SK-N-SH (cell line): Measurements from ENCODE around the gene GRM5. TPM values are rescaled to one million over a fixed set of nuclear protein-coding genes. Genes with fewer than 3 reads are reported as not detected.

Source experiments
- CTCF ChIA-PET: fragments of 300-600, 350-600 bp; formaldehyde crosslinking; extraction: SDS; loops from one replicate; lab custom pipeline; 2021; lab: Yijun Ruan, JAX
- POLR2A ChIA-PET: fragments of 350-600 bp; sonication (Branson Sonifier 250); formaldehyde crosslinking; extraction: SDS; loops from one replicate; lab custom pipeline; 2020; ENCODE audit warnings: antibody characterized with exemption, inconsistent platforms; lab: Yijun Ruan, JAX
- DNase-seq: peaks from one replicate; pipeline ENCODE4 v3.0.0; 2012
- H2AFZ ChIP-seq: fragments of 200-600 bp; sonication (generic); 2 replicates; pipeline ENCODE4 v1.8.1; 2016; ENCODE audit warnings: antibody characterized with exemption, mild to moderate bottlenecking, low read depth
- H3F3A ChIP-seq: fragments of 200-600 bp; sonication (generic); replicated peaks from 2 replicates; pipeline ENCODE3; 2016; ENCODE audit warnings: antibody characterized with exemption, mild to moderate bottlenecking; ENCODE audit not compliant: insufficient read depth
- H3K27ac ChIP-seq, 2 experiments: fragments of 200-500 bp in 1 of 2; fragments of 200-600 bp in 1 of 2; sonication (Bioruptor generic) in 1 of 2; sonication (generic), shearing (Covaris generic) in 1 of 2; 2 replicates each; pipeline versions ENCODE4 v1.5.1 to v1.6.1; 2014 to 2016; ENCODE audit warnings: low read depth in 2 of 2, inconsistent platforms in 1 of 2, low read length in 1 of 2, mild to moderate bottlenecking in 1 of 2, mixed read lengths in 1 of 2
- H3K27me3 ChIP-seq: fragments of 200-600 bp; sonication (generic), shearing (Covaris generic); 2 replicates; pipeline ENCODE4 v1.6.1; 2016; ENCODE audit warnings: mixed run types; ENCODE audit not compliant: insufficient read depth
- H3K36me3 ChIP-seq, 2 experiments: fragments of 200-500 bp in 1 of 2; fragments of 200-600 bp in 1 of 2; sonication (Bioruptor generic) in 1 of 2; sonication (generic) in 1 of 2; replicated peaks in 1 of 2; 2 replicates each; pipeline versions ENCODE3 to v1.5.1; 2014 to 2016; ENCODE audit warnings: low read length in 1 of 2, mild to moderate bottlenecking in 1 of 2; ENCODE audit not compliant: insufficient read depth in 2 of 2, control insufficient read depth in 1 of 2
- H3K4me1 ChIP-seq, 2 experiments: fragments of 200-500 bp in 1 of 2; fragments of 200-600 bp in 1 of 2; sonication (Bioruptor generic) in 1 of 2; sonication (generic), shearing (Covaris generic) in 1 of 2; 2 replicates each; pipeline versions ENCODE4 v1.5.1 to v1.6.1; 2014 to 2016; ENCODE audit warnings: low read depth in 1 of 2, low read length in 1 of 2, mixed run types in 1 of 2; ENCODE audit not compliant: insufficient read depth in 2 of 2, control insufficient read depth in 1 of 2
- H3K4me2 ChIP-seq: fragments of 200-600 bp; sonication (generic), shearing (Covaris generic); 2 replicates; pipeline ENCODE4 v1.6.1; 2017; ENCODE audit warnings: mixed run types
- H3K4me3 ChIP-seq, 2 experiments: fragments of 200-500 bp in 1 of 2; fragments of 200-600 bp in 1 of 2; sonication (Bioruptor generic) in 1 of 2; sonication (generic), shearing (Covaris generic) in 1 of 2; 2 replicates each; pipeline versions ENCODE4 v1.5.1 to v1.8.1; 2014 to 2016; ENCODE audit warnings: low read depth in 2 of 2, inconsistent platforms in 1 of 2, low read length in 1 of 2, mild to moderate bottlenecking in 1 of 2, mixed read lengths in 1 of 2, moderate library complexity in 1 of 2
- H3K79me2 ChIP-seq: fragments of 200-600 bp; sonication (generic); 2 replicates; pipeline ENCODE4 v1.8.1; 2017; ENCODE audit warnings: mild to moderate bottlenecking; ENCODE audit not compliant: insufficient read depth
- H3K9ac ChIP-seq: fragments of 200-600 bp; sonication (generic); 2 replicates; pipeline ENCODE4 v1.6.1; 2017; ENCODE audit warnings: mixed run types
- H3K9me2 ChIP-seq: fragments of 200-600 bp; sonication (generic); 2 replicates; pipeline ENCODE4 v1.6.1; 2017; ENCODE audit warnings: mixed run types
- H3K9me3 ChIP-seq: fragments of 200-600 bp; sonication (generic); 2 replicates; pipeline ENCODE4 v1.6.1; 2017; ENCODE audit warnings: mixed run types, mild to moderate bottlenecking, moderate library complexity
- H4K20me1 ChIP-seq: fragments of 200-600 bp; sonication (generic); 2 replicates; pipeline ENCODE4 v1.6.1; 2017; ENCODE audit warnings: mild to moderate bottlenecking, mixed run types; ENCODE audit not compliant: insufficient read depth
- ELF1 ChIP-seq: IDR thresholded peaks from 2 replicates; pipeline ENCODE4 v1.4.0; 2012
- EP300 ChIP-seq, 2 experiments: IDR thresholded peaks; 2 replicates each; pipeline versions ENCODE4 v1.4.0 to v1.6.1; 2012; ENCODE audit warnings: borderline replicate concordance in 1 of 2, low read depth in 1 of 2, low read length in 1 of 2
- FOSL2 ChIP-seq: IDR thresholded peaks from 2 replicates; pipeline ENCODE4 v1.4.0; 2012; ENCODE audit warnings: low read depth, mild to moderate bottlenecking, moderate library complexity, borderline replicate concordance
- FOXJ3 ChIP-seq: sonication (generic); formaldehyde crosslinking; IDR thresholded peaks from 2 replicates; pipeline ENCODE4 v1.5.1; 2020; ENCODE audit warnings: mild to moderate bottlenecking, missing genetic modification reagents
- FOXM1 ChIP-seq: IDR thresholded peaks from 2 replicates; pipeline ENCODE4 v1.4.0; 2012; ENCODE audit warnings: low read depth, mild to moderate bottlenecking
- MEF2A ChIP-seq: IDR thresholded peaks from 2 replicates; pipeline ENCODE4 v1.4.0; 2012; ENCODE audit warnings: low read depth, borderline replicate concordance
- MXI1 ChIP-seq: IDR thresholded peaks from 2 replicates; pipeline ENCODE4 v1.6.1; 2012; ENCODE audit warnings: mild to moderate bottlenecking, low read depth, low read length, improper control_type of control experiment
- NFIC ChIP-seq: IDR thresholded peaks from 2 replicates; pipeline ENCODE4 v1.4.0; 2012; ENCODE audit warnings: borderline replicate concordance
- NRF1 ChIP-seq: IDR thresholded peaks from 2 replicates; pipeline ENCODE4 v1.6.1; 2012; ENCODE audit warnings: low read depth, mild to moderate bottlenecking, low read length
- POLR2AphosphoS5 ChIP-seq: IDR thresholded peaks from 2 replicates; pipeline ENCODE4 v1.6.1; 2012; ENCODE audit warnings: low read depth, low read length
- RAD21 ChIP-seq: IDR thresholded peaks from 2 replicates; pipeline ENCODE4 v1.6.1; 2012; ENCODE audit warnings: mild to moderate bottlenecking, low read length
- RCOR1 ChIP-seq: fragments of 150-350 bp; IDR thresholded peaks from 2 replicates; pipeline ENCODE4 v1.6.1; 2017; ENCODE audit warnings: antibody characterized with exemption, low read length
- RXRA ChIP-seq: IDR thresholded peaks from 2 replicates; pipeline ENCODE4 v1.4.0; 2012; ENCODE audit warnings: low read depth, mild to moderate bottlenecking, borderline replicate concordance
- SIN3A ChIP-seq: IDR thresholded peaks from 2 replicates; pipeline ENCODE4 v1.6.1; 2012; ENCODE audit warnings: low read depth, mild to moderate bottlenecking, low read length, moderate library complexity, borderline replicate concordance
- TAF1 ChIP-seq: IDR thresholded peaks from 2 replicates; pipeline ENCODE4 v1.6.1; 2012; ENCODE audit warnings: low read depth, mild to moderate bottlenecking, low read length, moderate library complexity, borderline replicate concordance
- whole genome bisulfite sequencing: methylation state at CpG from one replicate; pipeline ENCODE4 v1.1.6; 2017; ENCODE audit warnings: low lambda C conversion rate; 5-methylcytosine and 5-hydroxymethylcytosine counted together
- polyA plus RNA-seq, 3 experiments: library from polyadenylated mRNA; depleted of rRNA; stranded (reverse); fragments of >200 nt; gene quantifications; 2 replicates each; pipeline ENCODE4 v1.2.3, GENCODE V29; 2012
- TF ChIP-seq, protein P1 (sequence below): fragments of 150-350 bp; IDR thresholded peaks from 2 replicates; pipeline ENCODE4 v1.6.1; 2017; ENCODE audit warnings: antibody characterized with exemption, low read length, low read depth, borderline replicate concordance
- TF ChIP-seq, protein P2 (sequence below): IDR thresholded peaks from 2 replicates; pipeline ENCODE4 v1.4.0; 2012; ENCODE audit warnings: low read depth, borderline replicate concordance
- TF ChIP-seq, protein P3 (sequence below): fragments of 200-600 bp; sonication (generic); IDR thresholded peaks from 2 replicates; pipeline ENCODE4 v1.6.1; 2017; ENCODE audit warnings: antibody characterized with exemption, mild to moderate bottlenecking, moderate library complexity

The GRM5 gene
- polyA plus RNA-seq, 1 of the 3 experiments (the other 2 are of a cell fraction) = not detected

DNA sequence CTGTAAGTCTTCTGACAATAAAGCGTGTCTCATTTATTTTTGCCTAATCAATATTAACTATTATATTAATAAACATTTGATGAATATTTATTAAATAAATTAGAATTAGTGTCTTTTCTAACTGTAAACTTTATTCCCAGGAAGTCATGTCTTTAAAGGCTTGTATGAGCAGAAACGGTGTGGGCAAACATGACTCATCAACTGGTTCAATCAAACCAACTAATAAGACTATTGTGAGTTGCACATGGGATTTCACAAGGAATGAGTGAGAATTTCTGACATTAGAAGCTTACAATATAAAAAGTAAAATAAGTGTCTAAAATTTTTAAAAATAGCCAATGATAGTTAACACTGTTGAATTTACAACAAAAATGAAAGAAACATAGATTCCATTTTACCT, 469.0 kb downstream of the GRM5 start:
- 26% methylated on average over 2 of the region's 2 CpGs for WGBS
- Histone ChIP-seq H4K20me1 (no peaks in the 10 kb centered on the region), H3K9ac (no peak overlapping the region), H3K4me2 (no peak overlapping the region), H3K79me2 (no peaks in the 10 kb centered on the region), H3K9me2 (no peaks in the 10 kb centered on the region), H3K9me3 (no peaks in the 10 kb centered on the region), H3K36me3 (no peaks in the 10 kb centered on the region), H3K4me3 (no peak overlapping the region), H2AFZ (no peak overlapping the region), H3K27ac (no peak overlapping the region), H3F3A (no peaks in the 10 kb centered on the region), H3K27me3 (no peaks in the 10 kb centered on the region), H3K4me1 (no peaks in the 10 kb centered on the region)
- ChIA-PET POLR2A (no interaction called here), CTCF (interaction anchor here (1.0 kb wide), 1 partner anchor 26 kb away, joined by 3 read pairs; no protein-coding TSS in a partner anchor)
- no peak for TF ChIP-seq SIN3A
- no peak for TF ChIP-seq FOXM1
- TF ChIP-seq FOSL2 = no peak
- TF ChIP-seq FOXJ3 = no peak
- no peak for TF ChIP-seq RCOR1
- TF ChIP-seq RXRA = no peak
- no peak for TF ChIP-seq NFIC
- no peak for TF ChIP-seq RAD21
- TF ChIP-seq MXI1 = no peak
- TF ChIP-seq, protein P1, sequence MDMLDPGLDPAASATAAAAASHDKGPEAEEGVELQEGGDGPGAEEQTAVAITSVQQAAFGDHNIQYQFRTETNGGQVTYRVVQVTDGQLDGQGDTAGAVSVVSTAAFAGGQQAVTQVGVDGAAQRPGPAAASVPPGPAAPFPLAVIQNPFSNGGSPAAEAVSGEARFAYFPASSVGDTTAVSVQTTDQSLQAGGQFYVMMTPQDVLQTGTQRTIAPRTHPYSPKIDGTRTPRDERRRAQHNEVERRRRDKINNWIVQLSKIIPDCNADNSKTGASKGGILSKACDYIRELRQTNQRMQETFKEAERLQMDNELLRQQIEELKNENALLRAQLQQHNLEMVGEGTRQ = no peak
- no peak for TF ChIP-seq TAF1
- TF ChIP-seq, protein P2, sequence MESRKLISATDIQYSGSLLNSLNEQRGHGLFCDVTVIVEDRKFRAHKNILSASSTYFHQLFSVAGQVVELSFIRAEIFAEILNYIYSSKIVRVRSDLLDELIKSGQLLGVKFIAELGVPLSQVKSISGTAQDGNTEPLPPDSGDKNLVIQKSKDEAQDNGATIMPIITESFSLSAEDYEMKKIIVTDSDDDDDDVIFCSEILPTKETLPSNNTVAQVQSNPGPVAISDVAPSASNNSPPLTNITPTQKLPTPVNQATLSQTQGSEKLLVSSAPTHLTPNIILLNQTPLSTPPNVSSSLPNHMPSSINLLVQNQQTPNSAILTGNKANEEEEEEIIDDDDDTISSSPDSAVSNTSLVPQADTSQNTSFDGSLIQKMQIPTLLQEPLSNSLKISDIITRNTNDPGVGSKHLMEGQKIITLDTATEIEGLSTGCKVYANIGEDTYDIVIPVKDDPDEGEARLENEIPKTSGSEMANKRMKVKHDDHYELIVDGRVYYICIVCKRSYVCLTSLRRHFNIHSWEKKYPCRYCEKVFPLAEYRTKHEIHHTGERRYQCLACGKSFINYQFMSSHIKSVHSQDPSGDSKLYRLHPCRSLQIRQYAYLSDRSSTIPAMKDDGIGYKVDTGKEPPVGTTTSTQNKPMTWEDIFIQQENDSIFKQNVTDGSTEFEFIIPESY = no peak
- DNase-seq = no peak

DNA sequence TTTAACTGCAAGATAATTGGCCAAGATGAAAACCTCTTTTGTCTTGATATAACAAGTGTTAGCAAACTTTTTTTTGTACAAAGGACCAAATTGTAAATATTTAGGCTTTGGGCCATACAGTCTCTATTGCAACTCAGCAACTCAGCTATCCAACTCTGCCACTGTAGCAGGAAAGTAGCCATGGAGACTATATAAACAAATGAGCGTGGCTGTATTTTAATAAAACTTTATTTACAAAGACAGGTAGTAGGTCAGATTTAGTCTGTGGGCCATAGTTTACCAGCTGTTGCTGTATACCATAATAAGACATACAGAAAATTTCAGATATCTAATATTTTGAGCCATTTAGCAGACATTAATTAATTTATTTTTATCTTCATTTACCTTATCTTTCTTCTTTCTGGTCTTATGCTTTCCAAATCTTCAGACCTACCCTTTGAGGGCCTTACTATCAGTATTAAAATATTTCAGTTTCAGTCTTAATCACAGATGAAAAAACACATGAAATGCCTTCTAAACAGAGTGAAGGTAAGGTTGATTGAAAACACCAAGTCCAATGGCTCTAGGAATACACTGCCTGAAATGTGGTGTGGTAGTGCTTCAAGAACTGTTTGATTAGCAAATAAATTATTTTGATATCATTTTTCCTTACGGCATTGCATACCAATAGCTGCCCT, 471.4 kb downstream of the GRM5 start:
- TF ChIP-seq RXRA (no peak), NRF1 (no peak), MXI1 (no peak), NFIC (no peak), POLR2AphosphoS5 (no peak), FOSL2 (no peak), MEF2A (no peak), ELF1 (no peak), EP300 (IDR thresholded peaks at IDR 0.05; ENCODE audit: borderline replicate concordance in 1 of 2, low read depth in 1 of 2, low read length in 1 of 2) (no peak)
- TF ChIP-seq, protein P2 = no peak
- TF ChIP-seq, protein P3, sequence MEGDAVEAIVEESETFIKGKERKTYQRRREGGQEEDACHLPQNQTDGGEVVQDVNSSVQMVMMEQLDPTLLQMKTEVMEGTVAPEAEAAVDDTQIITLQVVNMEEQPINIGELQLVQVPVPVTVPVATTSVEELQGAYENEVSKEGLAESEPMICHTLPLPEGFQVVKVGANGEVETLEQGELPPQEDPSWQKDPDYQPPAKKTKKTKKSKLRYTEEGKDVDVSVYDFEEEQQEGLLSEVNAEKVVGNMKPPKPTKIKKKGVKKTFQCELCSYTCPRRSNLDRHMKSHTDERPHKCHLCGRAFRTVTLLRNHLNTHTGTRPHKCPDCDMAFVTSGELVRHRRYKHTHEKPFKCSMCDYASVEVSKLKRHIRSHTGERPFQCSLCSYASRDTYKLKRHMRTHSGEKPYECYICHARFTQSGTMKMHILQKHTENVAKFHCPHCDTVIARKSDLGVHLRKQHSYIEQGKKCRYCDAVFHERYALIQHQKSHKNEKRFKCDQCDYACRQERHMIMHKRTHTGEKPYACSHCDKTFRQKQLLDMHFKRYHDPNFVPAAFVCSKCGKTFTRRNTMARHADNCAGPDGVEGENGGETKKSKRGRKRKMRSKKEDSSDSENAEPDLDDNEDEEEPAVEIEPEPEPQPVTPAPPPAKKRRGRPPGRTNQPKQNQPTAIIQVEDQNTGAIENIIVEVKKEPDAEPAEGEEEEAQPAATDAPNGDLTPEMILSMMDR = no peak
- TF ChIP-seq, all 33 proteins: peak for 0
- Histone ChIP-seq H3K9me2 (no peaks in the 10 kb centered on the region), H2AFZ (no peak overlapping the region), H3K4me1 (no peaks in the 10 kb centered on the region), H3K9ac (no peak overlapping the region), H3F3A (no peaks in the 10 kb centered on the region), H3K79me2 (no peaks in the 10 kb centered on the region), H3K36me3 (no peaks in the 10 kb centered on the region), H4K20me1 (no peaks in the 10 kb centered on the region), H3K27me3 (no peaks in the 10 kb centered on the region), H3K27ac (no peak overlapping the region), H3K4me3 (no peak overlapping the region), H3K9me3 (no peaks in the 10 kb centered on the region), H3K4me2 (no peak overlapping the region)
- DNase-seq = no peak
- POLR2A ChIA-PET = no interaction called here
- CTCF ChIA-PET = no interaction called here
- WGBS = 8% methylated on average over 2 of the region's 2 CpGs
